Muscle layer of duodenum (tissue), 2 donors: Measurements from ENCODE around the gene ARF4.
A peak's percentile ranks its signal among the peaks of the same experiment; 100 is the strongest.

ENCODE experiments used
- H3K27ac ChIP-seq: one replicate; pipeline ENCODE4 v1.7.0; 2013; ENCODE audit warnings: mild to moderate bottlenecking, low read length
- H3K27me3 ChIP-seq: one replicate; pipeline ENCODE4 v1.7.0; 2013; ENCODE audit warnings: low read depth, mild to moderate bottlenecking, control low read depth, low read length
- H3K36me3 ChIP-seq, 2 donors: one replicate each; pipeline ENCODE4 v1.7.0; 2013; ENCODE audit warnings: low read length in 2 of 2, control low read depth in 1 of 2, mild to moderate bottlenecking in 1 of 2; ENCODE audit not compliant: insufficient read depth in 2 of 2, control insufficient read depth in 1 of 2
- H3K4me1 ChIP-seq, 2 donors: one replicate each; pipeline ENCODE4 v1.7.0; 2013; ENCODE audit warnings: low read length in 2 of 2, mild to moderate bottlenecking in 2 of 2, control low read depth in 1 of 2, moderate library complexity in 1 of 2; ENCODE audit not compliant: insufficient read depth in 2 of 2, control insufficient read depth in 1 of 2
- H3K4me3 ChIP-seq, 2 donors: one replicate each; pipeline ENCODE4 v1.7.0; 2013; ENCODE audit warnings: low read length in 2 of 2, low read depth in 1 of 2, mild to moderate bottlenecking in 1 of 2
- H3K9me3 ChIP-seq, 2 donors: one replicate each; pipeline ENCODE4 v1.7.0; 2013; ENCODE audit warnings: low read length in 2 of 2, control low read depth in 1 of 2, mild to moderate bottlenecking in 1 of 2; ENCODE audit not compliant: control insufficient read depth in 1 of 2
- donor health status: healthy.

Gene ARF4

DNA sequence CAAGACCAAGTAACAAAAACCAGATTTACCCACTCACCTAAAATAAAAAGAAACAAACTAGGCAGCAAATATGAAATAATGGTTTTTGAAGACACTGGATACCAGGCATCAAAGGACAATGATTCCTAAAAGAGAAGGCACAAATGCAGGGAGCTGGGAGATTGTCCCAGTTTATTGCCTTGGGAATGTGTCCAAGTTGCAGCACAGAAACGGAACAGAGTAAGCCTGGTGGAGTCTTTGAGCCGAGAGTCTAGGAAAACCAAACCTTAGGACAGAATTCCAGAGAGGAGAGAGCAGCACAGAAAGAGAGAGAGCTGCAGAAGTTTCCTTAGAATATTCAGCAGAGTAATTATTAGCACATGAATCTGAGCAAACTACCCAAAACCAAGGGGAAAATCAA, 7.8 kb upstream of the ARF4 start:
- Histone ChIP-seq H3K4me1 (no peaks in the 10 kb centered on the region), H3K9me3 (peaks cover 0 to 2% of the 10 kb centered on the region in 2 donors)

DNA sequence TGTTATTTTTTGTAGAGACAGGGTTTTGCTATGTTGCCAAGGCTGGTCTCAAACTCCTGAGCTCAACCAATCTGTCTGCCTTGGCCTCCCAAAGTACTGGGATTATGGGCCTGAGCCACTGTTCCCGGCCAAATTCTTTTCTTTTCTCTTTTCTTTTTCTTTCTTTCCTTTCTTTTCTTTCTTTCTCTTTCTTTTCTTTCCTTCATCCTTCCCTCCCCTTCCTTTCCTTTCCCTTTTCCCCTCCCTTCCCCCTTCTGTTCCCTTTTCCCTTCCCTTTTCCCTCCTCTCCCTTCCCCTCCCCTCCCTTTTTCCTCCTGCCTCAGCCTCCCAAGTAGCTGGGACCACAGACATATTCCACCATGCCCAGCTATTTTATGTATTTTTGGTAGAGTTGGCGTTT, 3.1 kb upstream of the ARF4 start:
- no peaks in the 10 kb centered on the region for H3K9me3 ChIP-seq
- H3K4me1 ChIP-seq = peaks cover 10 to 14% of the 10 kb centered on the region in 2 donors
- H3K27ac ChIP-seq = no peak overlapping the region
- no peaks in the 10 kb centered on the region for H3K27me3 ChIP-seq
- H3K4me3 ChIP-seq = no peak overlapping the region
- H3K36me3 ChIP-seq = peaks cover 0 to 35% of the 10 kb centered on the region in 2 donors

More for the DNA sequence above, 7.8 kb upstream of the ARF4 start:
- no peak overlapping the region for H3K27ac ChIP-seq
- no peak overlapping the region for H3K4me3 ChIP-seq
- H3K27me3 ChIP-seq = no peaks in the 10 kb centered on the region
- H3K36me3 ChIP-seq = peaks cover 0 to 18% of the 10 kb centered on the region in 2 donors

DNA sequence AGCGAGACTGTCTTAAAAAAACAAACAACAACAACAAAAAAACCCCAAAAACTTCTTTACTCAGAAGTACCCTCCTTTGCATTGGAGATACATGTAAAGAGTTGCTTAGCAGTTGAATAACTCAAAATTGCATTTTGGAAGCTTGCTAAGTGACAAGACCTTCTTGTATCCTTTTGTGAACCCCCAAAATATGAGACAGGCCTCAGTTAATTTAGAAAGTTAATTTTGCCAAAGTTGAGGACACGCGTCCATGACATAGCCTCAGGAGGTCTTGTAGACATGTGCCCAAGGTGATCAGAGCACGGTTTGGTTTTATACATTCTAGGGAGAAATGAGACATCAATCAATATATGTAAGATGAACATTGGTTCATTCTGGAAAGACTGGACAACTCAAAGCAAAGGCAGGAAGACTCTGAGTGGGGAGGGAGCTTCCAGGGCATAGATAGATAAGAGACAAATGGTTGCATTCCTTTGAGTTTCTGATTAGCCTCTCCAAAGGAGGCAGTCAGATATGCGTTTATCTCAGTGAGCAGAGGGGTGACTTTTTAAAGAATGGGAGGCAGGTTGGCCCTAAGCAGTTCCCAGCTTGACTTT, 1.7 kb upstream of the ARF4 start:
- H3K4me3 ChIP-seq = peak overlapping the region; percentile 35 to 92

DNA sequence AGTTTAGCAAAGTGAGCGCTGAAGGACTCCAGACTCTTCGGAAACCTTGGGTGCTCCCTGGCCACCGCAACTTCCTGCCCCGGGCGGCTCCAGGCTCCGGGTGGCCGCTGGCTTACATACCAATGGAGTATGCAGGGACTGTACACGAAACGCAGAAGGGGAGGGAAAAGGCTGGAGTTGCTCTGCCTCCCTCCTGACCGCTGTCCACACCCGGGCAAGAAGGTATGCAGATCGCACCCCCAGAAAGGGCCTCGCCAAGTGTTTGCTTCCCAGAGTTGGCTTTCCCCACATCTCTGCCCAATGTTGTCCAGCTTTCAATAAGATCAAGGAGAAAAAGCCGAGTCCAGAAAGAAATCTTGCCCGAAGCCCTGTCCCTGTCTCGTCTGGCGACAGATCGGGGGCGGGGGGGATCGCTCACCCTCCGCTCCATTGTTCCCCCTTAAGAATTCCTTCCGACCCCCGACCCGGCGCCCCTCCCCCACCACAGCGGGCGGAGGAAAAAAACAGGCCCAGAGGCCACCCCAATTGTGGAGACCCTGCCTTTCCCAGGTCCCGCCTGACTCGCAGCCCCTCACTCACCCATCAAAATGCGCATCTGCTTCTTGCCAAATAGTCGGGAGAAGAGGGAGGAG, 533 bp downstream of the ARF4 start:
- Histone ChIP-seq H3K36me3 (peaks cover 0 to 24% of the 10 kb centered on the region in 2 donors), H3K27me3 (no peaks in the 10 kb centered on the region), H3K4me3 (peak overlapping the region; percentile 92 to 97), H3K9me3 (no peaks in the 10 kb centered on the region), H3K4me1 (peaks cover 20 to 46% of the 10 kb centered on the region in 2 donors), H3K27ac (peak overlapping the region; percentile 100)

More for the DNA sequence above, 1.7 kb upstream of the ARF4 start:
- Histone ChIP-seq H3K9me3 (no peaks in the 10 kb centered on the region), H3K27ac (peak overlapping the region; percentile 99), H3K4me1 (peaks cover 20 to 27% of the 10 kb centered on the region in 2 donors), H3K27me3 (no peaks in the 10 kb centered on the region), H3K36me3 (peaks cover 0 to 28% of the 10 kb centered on the region in 2 donors)

DNA sequence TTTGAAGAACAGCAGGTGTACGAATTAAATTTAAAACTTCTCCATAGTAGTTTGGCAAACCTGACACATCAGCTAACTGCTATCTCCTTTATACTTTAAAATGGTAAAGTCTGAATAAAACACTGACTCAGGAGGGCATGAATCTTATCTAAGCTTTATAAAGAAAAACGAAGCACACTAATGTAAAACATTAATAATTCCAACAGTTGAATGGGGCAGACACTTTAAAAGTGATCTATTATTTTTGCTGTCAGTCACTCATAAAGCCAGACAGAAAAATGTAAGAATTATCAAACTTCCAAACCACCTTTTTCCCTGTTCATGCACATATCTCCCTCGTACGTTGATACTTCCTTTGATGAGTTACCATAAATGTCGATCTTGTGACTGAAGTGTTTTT, 2.6 kb downstream of the ARF4 start:
- Histone ChIP-seq H3K27me3 (no peaks in the 10 kb centered on the region), H3K36me3 (peaks cover 0 to 17% of the 10 kb centered on the region in 2 donors), H3K9me3 (no peaks in the 10 kb centered on the region), H3K4me1 (peaks cover 20 to 46% of the 10 kb centered on the region in 2 donors), H3K4me3 (peak overlapping the region; percentile 92 to 97), H3K27ac (peak overlapping the region; percentile 100)

DNA sequence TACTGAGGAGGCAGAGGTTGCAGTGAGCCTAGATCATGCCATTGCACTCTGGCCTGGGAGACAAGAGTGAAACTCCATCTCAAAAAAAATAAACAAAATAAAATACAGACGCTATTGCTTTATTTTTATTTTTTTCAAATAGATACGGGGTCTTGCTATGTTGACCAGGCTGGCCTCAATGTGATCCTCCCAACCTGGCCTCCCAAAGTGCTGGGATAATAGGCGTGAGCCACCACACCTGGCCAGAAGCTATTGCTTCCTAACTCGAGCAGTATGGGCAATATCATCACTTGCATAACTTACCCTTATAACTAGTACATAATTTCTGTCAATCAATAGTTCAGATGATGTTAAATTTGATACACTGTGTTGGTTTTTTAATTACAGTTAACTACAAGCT, 3.0 kb downstream of the ARF4 start:
- no peaks in the 10 kb centered on the region for H3K9me3 ChIP-seq
- H3K27me3 ChIP-seq = no peaks in the 10 kb centered on the region
- H3K36me3 ChIP-seq = peaks cover 0 to 17% of the 10 kb centered on the region in 2 donors
- H3K4me3 ChIP-seq = peak overlapping the region in 1 of 2 donors; percentile 97
- peaks cover 17 to 46% of the 10 kb centered on the region in 2 donors for H3K4me1 ChIP-seq
- peak overlapping the region; percentile 100 for H3K27ac ChIP-seq

DNA sequence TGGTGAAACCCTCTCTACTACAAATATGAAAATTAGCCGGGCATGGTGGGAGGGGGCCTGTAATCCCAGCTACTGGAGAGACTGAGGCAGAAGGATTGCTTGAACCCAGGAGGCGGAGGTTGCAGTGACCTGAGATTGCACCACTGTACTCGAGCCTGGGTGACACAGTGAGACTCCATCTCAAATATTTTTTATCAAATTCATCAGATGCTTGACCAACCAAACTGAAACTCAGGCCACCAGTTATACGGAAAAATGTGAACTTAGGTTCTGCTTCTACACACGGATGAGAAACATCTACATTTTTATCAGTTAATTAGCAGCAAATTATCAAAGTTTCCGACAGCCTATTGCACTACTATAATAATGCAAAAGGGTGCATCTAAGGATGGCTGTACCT, 4.8 kb downstream of the ARF4 start:
- peak overlapping the region; percentile 14 for H3K27ac ChIP-seq
- no peak overlapping the region for H3K4me3 ChIP-seq
- H3K9me3 ChIP-seq = no peaks in the 10 kb centered on the region
- peaks cover 12 to 39% of the 10 kb centered on the region in 2 donors for H3K4me1 ChIP-seq
- H3K36me3 ChIP-seq = peaks cover 0 to 11% of the 10 kb centered on the region in 2 donors
- H3K27me3 ChIP-seq = no peaks in the 10 kb centered on the region

DNA sequence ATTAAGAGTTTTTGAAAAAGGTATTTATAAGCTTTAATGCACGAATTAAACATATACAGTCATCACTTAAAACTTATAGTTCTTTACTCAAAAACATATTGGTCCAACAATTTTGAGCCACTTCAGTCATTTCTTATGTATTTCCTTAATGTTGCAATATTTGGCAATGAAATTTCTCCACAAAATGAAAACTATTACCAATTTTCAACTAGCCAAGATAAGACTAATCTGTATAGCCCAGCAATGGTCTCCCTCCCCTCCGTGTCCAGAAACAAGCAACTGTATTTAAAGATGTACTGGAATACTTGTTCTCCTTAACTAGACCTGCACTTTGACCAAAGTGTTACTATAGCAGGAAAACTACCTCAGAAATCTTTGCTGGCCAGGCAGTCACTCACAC, 9.2 kb downstream of the ARF4 start:
- H3K4me3 ChIP-seq = no peak overlapping the region
- H3K4me1 ChIP-seq = peaks cover under 1 to 21% of the 10 kb centered on the region in 2 donors
- no peak overlapping the region for H3K27ac ChIP-seq
- no peaks in the 10 kb centered on the region for H3K9me3 ChIP-seq
- peaks cover 6 to 7% of the 10 kb centered on the region in 2 donors for H3K36me3 ChIP-seq
- H3K27me3 ChIP-seq = no peaks in the 10 kb centered on the region

DNA sequence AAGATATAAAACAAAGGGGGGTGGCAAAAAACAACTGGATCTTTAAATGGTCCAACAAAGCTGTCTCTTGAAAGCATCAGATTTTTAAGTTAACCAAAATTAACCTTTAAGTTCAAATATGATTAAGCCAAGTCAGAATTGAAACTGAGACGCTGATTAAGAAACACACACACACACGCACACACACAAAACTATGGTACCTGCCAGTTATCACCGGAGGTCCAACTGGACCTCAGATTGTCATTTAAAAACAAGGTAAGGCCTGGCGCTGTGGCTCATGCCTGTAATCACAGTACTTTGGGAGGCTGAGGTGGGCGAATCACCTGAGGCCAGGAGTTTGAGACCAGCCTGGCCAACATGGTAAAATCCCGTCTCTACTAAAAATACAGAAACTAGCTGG, 10.4 kb downstream of the ARF4 start:
- no peak overlapping the region for H3K27ac ChIP-seq
- no peaks in the 10 kb centered on the region for H3K9me3 ChIP-seq
- no peaks in the 10 kb centered on the region for H3K27me3 ChIP-seq
- H3K4me1 ChIP-seq = peaks cover 3 to 13% of the 10 kb centered on the region in 2 donors
- no peak overlapping the region for H3K4me3 ChIP-seq
- peaks cover 8 to 9% of the 10 kb centered on the region in 2 donors for H3K36me3 ChIP-seq

DNA sequence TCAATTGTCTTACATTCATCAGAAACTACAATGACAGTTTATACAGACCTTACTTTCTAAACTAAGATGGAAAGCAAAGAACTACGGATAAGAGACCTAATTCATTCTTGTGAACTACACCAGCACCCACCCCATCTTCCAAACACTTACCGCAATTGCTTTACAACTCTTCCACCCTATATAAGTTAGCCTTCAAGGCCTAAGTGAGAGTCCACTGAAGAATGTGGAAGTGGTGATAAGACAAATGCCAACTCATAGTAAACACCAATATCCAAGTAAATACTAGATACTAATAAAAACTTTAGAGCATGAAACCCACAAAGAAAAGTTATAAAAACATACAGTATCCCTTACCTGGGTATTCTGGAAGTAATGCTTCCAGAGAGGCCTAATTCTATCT, 13.6 kb downstream of the ARF4 start:
- peaks cover 3 to 13% of the 10 kb centered on the region in 2 donors for H3K4me1 ChIP-seq
- H3K4me3 ChIP-seq = no peak overlapping the region
- H3K9me3 ChIP-seq = no peaks in the 10 kb centered on the region
- H3K36me3 ChIP-seq = peaks cover 11 to 23% of the 10 kb centered on the region in 2 donors
- no peak overlapping the region for H3K27ac ChIP-seq
- H3K27me3 ChIP-seq = no peaks in the 10 kb centered on the region

DNA sequence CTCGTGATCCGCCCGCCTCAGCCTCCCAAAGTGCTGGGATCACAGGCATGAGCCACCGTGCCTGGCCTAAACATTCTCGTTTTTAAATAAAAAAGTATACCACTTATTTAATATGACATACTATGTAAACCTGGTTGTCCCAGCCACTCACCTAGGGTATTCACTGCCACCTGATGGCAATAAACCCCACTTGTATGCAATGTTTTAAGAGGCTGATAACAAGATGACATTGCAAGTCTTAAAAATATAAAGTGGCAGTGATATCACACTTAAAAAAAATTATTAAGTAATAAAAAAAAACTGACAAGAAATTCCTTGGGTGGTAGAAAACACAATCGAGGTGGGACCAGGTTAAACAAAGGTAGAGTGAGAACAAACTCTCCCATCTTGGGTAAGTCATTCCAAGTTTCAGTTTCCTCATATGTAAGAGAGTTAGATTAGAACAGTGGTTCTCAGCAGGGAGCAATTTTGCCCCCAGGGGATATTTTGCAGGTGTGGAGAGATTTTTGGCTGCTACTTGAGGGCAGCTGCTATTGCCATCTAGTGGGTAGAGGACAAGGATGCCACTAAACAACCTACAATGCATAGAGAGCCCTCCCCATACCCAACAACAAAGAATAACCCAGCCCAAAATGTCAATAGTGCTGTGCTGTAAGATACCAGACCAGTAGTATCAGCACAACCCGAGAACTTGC, 14.5 kb downstream of the ARF4 start:
- Histone ChIP-seq H3K27ac (no peak overlapping the region), H3K9me3 (no peaks in the 10 kb centered on the region), H3K27me3 (no peaks in the 10 kb centered on the region), H3K36me3 (peaks cover 16 to 23% of the 10 kb centered on the region in 2 donors), H3K4me1 (peaks cover 3 to 13% of the 10 kb centered on the region in 2 donors), H3K4me3 (no peak overlapping the region)
